Pancreas (tissue), 10 donors: ENCODE results near the gene MYO18A. TPM values are rescaled to one million over a fixed set of nuclear protein-coding genes. Genes with fewer than 3 reads are reported as not detected.

ENCODE experiments used
- ATAC-seq, 4 donors: fragments of 200-7000 bp; cut with Tn5 transposase; one replicate each; pipeline versions ENCODE4 v1.8.0 to v1.9.1; 2020; ENCODE audit warnings: mild to moderate bottlenecking in 4 of 4, moderate library complexity in 4 of 4
- DNase-seq, 6 donors: peaks; one replicate each; pipeline ENCODE4 v3.0.0-alpha.2; 2020
- FAIRE-seq: peaks from 2 replicates; lab custom pipeline; 2012; peaks lifted over from hg19 to GRCh38; lab: Jason Lieb, UNC
- H3K27ac ChIP-seq, 4 donors: fragments of 200-600 bp; sonication (generic); 1 replicate in 3 of 4; 2 replicates in 1 of 4; pipeline versions ENCODE4 v1.5.0 to v1.8.0; 2020
- H3K27me3 ChIP-seq, 4 donors: fragments of 200-600 bp; one replicate each; pipeline ENCODE4 v1.8.0; 2021
- H3K36me3 ChIP-seq, 3 donors: fragments of 200-600 bp; sonication (generic) in 1 of 3; one replicate each; pipeline versions ENCODE4 v1.5.0 to v1.8.0; 2020 to 2021
- H3K4me1 ChIP-seq, 3 donors: fragments of 200-600 bp; one replicate each; pipeline ENCODE4 v1.8.0; 2021
- H3K4me3 ChIP-seq, 4 donors: fragments of 200-600 bp; sonication (generic) in 2 of 4; one replicate each; pipeline versions ENCODE4 v1.5.0 to v1.8.0; 2020 to 2021
- H3K9me3 ChIP-seq, 4 donors: fragments of 200-600 bp; one replicate each; pipeline ENCODE4 v1.8.0; 2021
- CTCF ChIP-seq, 4 donors: fragments of 200-600 bp; sonication (generic) in 3 of 4; IDR thresholded peaks; one replicate each; pipeline versions ENCODE4 v1.5.0 to v1.8.0; 2021; ENCODE audit warnings: antibody characterized with exemption in 4 of 4
- WGBS, 2 donors: extraction: QIAGEN DNeasy Blood & Tissue Kit; methylation state at CpG; one replicate each; pipeline ENCODE4 v1.1.7; 2013; 5-methylcytosine and 5-hydroxymethylcytosine counted together
- intact Hi-C, 3 donors: fragments of 100-400 bp; cut with DNase I; formaldehyde crosslinking; loops; one replicate each; pipeline versions ENCODE4 v1.11.1 to v1.14.2; 2022
- polyA plus RNA-seq, 2 donors: library from polyadenylated mRNA; stranded (reverse); fragments of 200-250 nt; gene quantifications; one replicate each; pipeline ENCODE4 v1.2.3, GENCODE V29; 2013
- total RNA-seq, 6 donors: library from RNA; stranded (reverse); fragmentation: NEBNext Ultra II Directional in 4 of 6; extraction: Animal tissue kit (Norgen Biotek cat#: 25700) in 4 of 6; gene quantifications; one replicate each; pipeline versions ENCODE4 v1.2.1 to v1.2.4, GENCODE V29; 2021 to 2023
- donor health status: healthy with polysubstance abuse.
- donor health status: DM: no; HTN: no; CAD: no; lungs with moderate emphysema.
- donor health status: DM: no; HTN: no; CAD: no.
- donor health status: control.
- donor health status: control.
- donor health status: Bipolar disorder and iron deficiency.
- donor health status: DM: yes; HTN: yes; CAD: no.
- donor health status: DM: no; HTN: no; CAD: no.
- donor health status: DM: no; HTN: no; CAD: no.
- donor health status: DM: yes; HTN: yes; CAD: no.

Gene MYO18A
- total and polyA plus RNA-seq, 8 donors: 21.3 to 85.3 (median 33.5) TPM

- DNase-seq: no peak
- TF ChIP-seq CTCF (IDR thresholded peaks at IDR 0.05): no peak
Observed at GRCh38 chr17:29190592-29191207, 10.5 kb upstream of the MYO18A start.

GRCh38 chr17:29190039-29190438 lies 9.8 kb upstream of the MYO18A start:
- no peak overlapping the region for H3K4me3 ChIP-seq
- no peaks in the 10 kb centered on the region for H3K36me3 ChIP-seq
- intact Hi-C loops: no loop called here
- no peak overlapping the region for H3K27ac ChIP-seq
- FAIRE-seq: no peak
- no peaks in the 10 kb centered on the region for H3K9me3 ChIP-seq
- TF ChIP-seq CTCF (IDR thresholded peaks at IDR 0.05): no peak
- H3K27me3 ChIP-seq: no peaks in the 10 kb centered on the region
- WGBS, 2 donors: 61 to 73% methylated on average over 2 of the region's 2 CpGs
- ATAC-seq: no peak
- H3K4me1 ChIP-seq: no peaks in the 10 kb centered on the region
- no peak for DNase-seq

More at GRCh38 chr17:29190592-29191207, 10.5 kb upstream of the MYO18A start:
- 77 to 83% methylated on average over 4 of the region's 4 CpGs for WGBS, 2 donors
- FAIRE-seq (no peak), ATAC-seq (no peak)
- Histone ChIP-seq H3K27me3 (no peaks in the 10 kb centered on the region), H3K4me1 (no peaks in the 10 kb centered on the region), H3K27ac (no peak overlapping the region), H3K4me3 (no peak overlapping the region), H3K9me3 (no peaks in the 10 kb centered on the region), H3K36me3 (no peaks in the 10 kb centered on the region)
- intact Hi-C loops: no loop called here

GRCh38 chr17:29189355-29189754 lies 9.2 kb upstream of the MYO18A start:
- Histone ChIP-seq H3K9me3 (no peaks in the 10 kb centered on the region), H3K36me3 (no peaks in the 10 kb centered on the region), H3K27me3 (no peaks in the 10 kb centered on the region), H3K4me3 (no peak overlapping the region), H3K4me1 (no peaks in the 10 kb centered on the region), H3K27ac (no peak overlapping the region)
- 86 to 91% methylated on average over 2 of the region's 2 CpGs for WGBS, 2 donors
- TF ChIP-seq CTCF (IDR thresholded peaks at IDR 0.05): no peak
- FAIRE-seq (no peak), DNase-seq (no peak), ATAC-seq (no peak)
- intact Hi-C loops: no loop called here

GRCh38 chr17:29181226-29181625 lies 1.0 kb upstream of the MYO18A start:
- H3K27me3 ChIP-seq: no peaks in the 10 kb centered on the region
- no peak for FAIRE-seq
- no peak for TF ChIP-seq CTCF (IDR thresholded peaks at IDR 0.05)
- H3K4me3 ChIP-seq: no peak overlapping the region
- H3K27ac ChIP-seq: peak overlapping the region in 2 of 4 donors; percentile 87 to 93
- DNase-seq: no peak
- peaks cover 12 to 25% (median 23%) of the 10 kb centered on the region in 3 donors for H3K4me1 ChIP-seq
- 76 to 77% methylated on average over 1 of the region's 1 CpG for WGBS, 2 donors
- no peaks in the 10 kb centered on the region for H3K9me3 ChIP-seq
- no peaks in the 10 kb centered on the region for H3K36me3 ChIP-seq
- no peak for ATAC-seq
- intact Hi-C loops: loop anchor here in 1 of 3 donors (5.0 kb wide), 1 partner anchor 34 kb away; no protein-coding TSS in a partner anchor

- no peak for FAIRE-seq
- no peaks in the 10 kb centered on the region for H3K36me3 ChIP-seq
- no peaks in the 10 kb centered on the region for H3K9me3 ChIP-seq
- DNase-seq: no peak
- peak overlapping the region; percentile 65 to 93 (median 88) for H3K27ac ChIP-seq
- no peak for ATAC-seq
- peaks cover 14 to 29% (median 27%) of the 10 kb centered on the region in 3 donors for H3K4me1 ChIP-seq
- H3K27me3 ChIP-seq: no peaks in the 10 kb centered on the region
- no peak for TF ChIP-seq CTCF (IDR thresholded peaks at IDR 0.05)
- intact Hi-C loops: loop anchor here in 1 of 3 donors (5.0 kb wide), 1 partner anchor 33 kb away; no protein-coding TSS in a partner anchor
- WGBS, 2 donors: 54 to 60% methylated on average over 4 of the region's 4 CpGs
- H3K4me3 ChIP-seq: peak overlapping the region in 2 of 4 donors; percentile 63 to 67
Observed at GRCh38 chr17:29180788-29181160, 576 bp upstream of the MYO18A start.
